HG03342 (cell line): ENCODE measurements around the gene GIT2.
"Not testable (repeated sequence)": the region's sequence is repeated elsewhere in the genome, so short reads cannot be mapped to it uniquely, and the experiment has no call there.

Experiments
- ATAC-seq: cut with Tn5 transposase; IDR thresholded peaks from one replicate; pipeline ENCODE4 v1.9.1; 2021; ENCODE audit warnings: mild to moderate bottlenecking, moderate library complexity; ENCODE audit not compliant: unreplicated experiment

The GIT2 gene

GRCh38 chr12:109949089-109949488 is 47.1 kb downstream of the GIT2 start:
- no peak for ATAC-seq

GRCh38 chr12:109948368-109948767 is 47.8 kb downstream of the GIT2 start:
- ATAC-seq = no peak

GRCh38 chr12:109947521-109947920 is 48.6 kb downstream of the GIT2 start:
- ATAC-seq = no peak

DNA sequence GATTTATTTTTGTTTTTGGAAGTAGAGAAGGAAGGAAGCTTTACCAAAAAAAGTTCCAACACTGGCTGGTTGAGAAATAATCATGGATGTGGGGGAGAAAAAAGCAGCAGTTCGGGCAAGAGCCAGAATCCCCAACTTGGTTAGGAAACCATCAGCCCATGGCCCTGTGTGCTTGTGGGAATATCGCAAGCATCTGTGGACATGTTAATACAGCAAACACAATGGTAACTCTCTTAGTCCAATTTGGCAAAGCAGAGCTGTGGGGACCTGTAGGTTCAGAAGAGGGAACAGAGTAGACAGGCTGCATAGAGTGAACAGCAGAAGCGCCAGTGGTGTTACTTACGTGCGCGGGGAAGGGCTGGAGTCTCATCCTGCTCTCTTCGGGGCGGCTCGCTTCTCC is 49.3 kb downstream of the GIT2 start:
- no peak for ATAC-seq

DNA sequence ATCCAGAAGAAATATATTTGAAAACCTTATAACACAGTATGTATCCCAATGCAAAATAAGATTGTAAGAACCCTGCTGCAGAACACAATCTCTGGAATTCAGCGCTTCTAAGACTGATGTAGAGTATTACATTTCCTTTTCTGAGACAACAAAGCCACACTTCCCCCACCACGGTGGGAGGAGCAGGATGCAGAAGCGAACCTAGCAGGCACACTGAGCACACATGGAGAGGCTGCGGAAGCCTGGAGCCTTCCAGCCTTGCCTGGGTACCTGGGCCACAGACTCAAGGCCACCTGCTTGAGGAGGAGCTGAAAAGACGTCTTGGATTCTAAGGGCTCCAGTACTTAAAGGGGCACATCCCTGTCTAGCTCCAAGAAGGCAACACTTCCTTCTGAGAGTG is 49.7 kb downstream of the GIT2 start:
- no peak for ATAC-seq

GRCh38 chr12:109944561-109945359 is 51.4 kb downstream of the GIT2 start:
- no peak for ATAC-seq

GRCh38 chr12:109943811-109944210 is 52.4 kb downstream of the GIT2 start:
- no peak for ATAC-seq

DNA sequence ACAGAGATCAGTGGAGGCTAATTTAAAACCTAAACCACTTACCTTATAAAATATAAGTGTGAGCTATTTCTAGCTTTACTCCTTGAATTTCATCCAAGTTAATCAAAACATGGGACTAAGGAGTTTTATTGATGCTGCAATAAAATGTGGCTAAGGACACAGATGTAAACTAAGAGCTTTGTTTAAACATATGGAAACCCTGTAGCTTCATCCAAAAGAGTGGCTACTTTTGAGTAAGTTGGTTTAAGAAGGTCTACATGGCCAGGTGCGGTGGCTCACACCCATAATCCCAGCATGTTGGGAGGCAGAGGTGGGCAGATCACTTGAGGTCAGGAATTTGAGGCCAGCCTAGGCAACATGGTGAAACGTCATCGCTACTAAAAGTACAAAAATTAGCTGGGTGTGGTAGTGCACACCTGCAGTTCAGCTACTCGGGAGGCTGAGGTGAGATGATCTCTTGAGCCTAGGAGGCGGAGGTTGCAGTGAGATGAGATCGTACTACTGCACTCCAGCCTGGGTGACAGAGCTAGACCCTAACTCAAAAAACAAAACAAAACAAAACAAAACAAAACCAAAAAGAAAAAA is 55.7 kb downstream of the GIT2 start:
- ATAC-seq = no peak

DNA sequence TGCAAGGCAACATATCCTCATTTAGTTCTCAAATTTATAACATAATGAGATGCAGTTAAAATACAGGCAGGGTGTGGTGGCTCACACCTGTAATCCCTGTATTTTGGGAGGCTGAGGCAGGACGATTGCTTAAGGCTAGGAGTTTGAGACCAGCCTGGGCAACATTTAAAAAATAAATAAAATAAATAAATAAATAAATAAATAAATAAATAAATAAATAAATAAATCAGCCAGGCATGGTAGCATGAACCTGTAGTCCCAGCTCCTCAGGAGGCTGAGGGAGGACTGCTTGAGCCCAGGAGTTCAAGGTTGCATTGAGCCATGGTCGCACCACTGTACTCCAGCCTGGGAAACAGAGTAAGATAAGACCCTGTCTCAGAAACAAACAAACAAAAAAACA is 56.7 kb downstream of the GIT2 start:
- no peak for ATAC-seq

- no peak for ATAC-seq
Observed at GRCh38 chr12:109938947-109939346, 57.2 kb downstream of the GIT2 start.

DNA sequence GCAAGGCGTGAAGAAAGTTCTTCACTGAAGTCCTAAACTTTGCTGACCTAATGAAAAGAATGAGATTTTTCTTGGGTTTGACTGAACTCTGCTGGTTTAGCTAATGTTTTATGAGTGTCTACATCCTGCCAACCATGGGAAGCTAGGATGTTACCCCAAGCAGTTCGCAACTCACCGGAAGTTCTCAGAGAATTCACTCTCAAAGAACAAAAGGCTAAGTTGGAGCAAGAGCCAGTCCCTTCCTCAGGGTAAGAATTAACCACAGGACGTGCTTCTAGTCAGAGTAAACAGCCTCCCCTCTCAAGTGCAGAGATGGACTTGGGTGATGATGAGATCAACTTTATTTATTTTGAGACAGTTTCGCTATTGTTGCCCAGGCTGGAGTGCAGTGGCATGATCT is 58.8 kb downstream of the GIT2 start:
- ATAC-seq = no peak

DNA sequence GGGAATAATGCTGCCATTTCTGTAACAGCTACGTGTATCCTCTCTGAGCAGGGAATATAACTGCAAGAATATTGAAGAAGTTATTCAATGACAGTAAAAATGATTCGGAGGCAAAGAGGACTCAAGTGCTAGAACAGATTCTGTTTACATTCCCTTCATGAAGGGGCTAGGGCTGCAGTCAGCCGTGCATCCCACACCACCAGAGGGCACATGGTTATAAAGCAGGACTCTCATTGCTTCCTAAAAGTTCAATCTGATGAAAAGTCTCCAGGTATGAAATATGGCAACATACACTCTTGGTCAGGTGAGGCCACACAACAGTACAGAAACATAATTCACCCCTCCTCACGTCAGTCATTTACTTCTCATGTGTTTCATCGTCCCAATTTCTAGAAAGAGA is 62.1 kb downstream of the GIT2 start:
- no peak for ATAC-seq

- no peak for ATAC-seq
Observed at GRCh38 chr12:109932878-109933503, 63.2 kb downstream of the GIT2 start.

GRCh38 chr12:109931143-109931542 is 65.0 kb downstream of the GIT2 start:
- no peak for ATAC-seq

DNA sequence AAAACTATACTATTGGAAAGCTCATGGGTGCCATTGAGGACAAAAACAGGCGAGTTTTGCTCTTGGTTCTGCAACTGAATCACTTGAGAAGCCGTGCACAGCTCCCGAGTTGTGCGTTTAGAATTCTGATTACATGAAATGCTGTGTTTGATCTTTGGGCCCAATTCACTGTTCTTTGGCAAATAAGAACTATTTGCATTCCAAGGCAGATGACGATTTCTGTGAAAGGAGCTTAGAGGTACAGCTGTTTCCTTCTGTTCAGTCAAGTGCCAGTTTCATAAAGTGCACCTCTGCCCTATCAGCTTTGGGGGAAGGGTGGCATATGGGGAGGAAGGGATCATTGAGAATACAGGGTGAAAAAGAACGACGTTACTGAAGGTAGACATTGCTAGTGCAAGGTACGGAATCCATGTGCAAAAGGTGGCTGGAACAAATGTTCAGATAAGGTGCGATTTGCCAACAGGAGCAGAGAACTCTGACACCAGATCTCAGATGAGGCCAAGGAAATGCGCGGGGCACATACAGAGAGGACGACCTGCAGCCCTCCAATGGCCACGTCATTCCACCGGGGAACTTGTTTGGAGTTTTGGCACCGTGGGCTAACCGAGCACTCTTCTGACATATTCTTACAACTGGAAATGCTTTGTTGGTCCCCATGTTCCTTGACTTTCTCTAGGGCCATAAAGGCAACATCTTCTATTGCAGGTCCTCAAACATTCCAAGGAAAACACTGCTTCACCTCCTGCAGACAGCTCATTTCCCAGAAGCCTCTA is 66.0 kb downstream of the GIT2 start:
- no peak for ATAC-seq

GRCh38 chr12:109929326-109929725 is 66.8 kb downstream of the GIT2 start:
- ATAC-seq = not testable (repeated sequence)

- ATAC-seq = no peak
Observed at GRCh38 chr12:109928058-109928656, 68.0 kb downstream of the GIT2 start.

GRCh38 chr12:109927622-109928021 is 68.5 kb downstream of the GIT2 start:
- ATAC-seq = no peak

DNA sequence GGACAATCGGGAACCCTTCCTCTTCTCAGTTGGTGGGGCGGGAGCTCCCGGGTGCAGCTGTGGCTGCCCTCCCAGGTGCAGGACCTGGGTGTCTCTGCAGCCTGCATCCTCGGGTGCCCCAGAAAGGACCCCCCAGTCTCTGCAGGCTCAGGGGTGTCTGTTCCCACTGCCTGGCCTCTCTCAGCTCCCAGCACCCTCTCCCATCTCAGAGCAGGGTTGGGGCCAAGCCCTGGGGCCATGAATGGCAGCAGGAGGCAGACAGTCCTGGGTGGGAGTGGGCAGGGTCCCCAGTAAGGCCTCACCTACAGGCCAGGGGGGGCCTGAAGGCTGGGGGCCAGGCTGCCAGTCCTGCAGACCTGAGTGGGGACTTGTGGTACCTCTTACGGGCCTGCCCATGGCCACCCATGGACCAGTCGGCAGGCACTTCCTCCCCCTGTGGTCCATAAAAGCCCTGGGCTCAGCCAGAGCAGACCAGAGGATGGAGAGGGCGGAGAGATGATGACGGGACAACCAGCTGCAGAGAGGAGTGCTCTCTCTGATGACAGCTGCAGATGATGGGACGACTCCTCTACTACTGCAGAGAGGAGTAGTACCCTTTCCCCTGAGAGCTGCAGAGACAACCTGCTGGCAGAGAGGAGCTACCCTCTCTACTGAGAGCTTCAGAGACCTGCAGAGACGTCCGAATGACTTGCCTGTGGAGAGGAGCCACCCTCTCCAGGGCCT is 69.5 kb downstream of the GIT2 start:
- ATAC-seq = no peak

GRCh38 chr12:109926016-109926415 is 70.2 kb downstream of the GIT2 start:
- ATAC-seq = no peak
